Endometrium (tissue), 2 donors: Measurements from ENCODE around the gene MBNL1.

Source experiments
- FAIRE-seq: peaks from 2 replicates; lab custom pipeline; 2012; peaks lifted over from hg19 to GRCh38; lab: Jason Lieb, UNC
- donor health status: control.
- donor health status: control.

MBNL1 gene

GRCh38 chr3:152298393-152299248, 29.9 kb downstream of the MBNL1 start:
- no peak for FAIRE-seq

- FAIRE-seq, result no peak
Measured at GRCh38 chr3:152299249-152299976, 30.7 kb downstream of the MBNL1 start.

DNA sequence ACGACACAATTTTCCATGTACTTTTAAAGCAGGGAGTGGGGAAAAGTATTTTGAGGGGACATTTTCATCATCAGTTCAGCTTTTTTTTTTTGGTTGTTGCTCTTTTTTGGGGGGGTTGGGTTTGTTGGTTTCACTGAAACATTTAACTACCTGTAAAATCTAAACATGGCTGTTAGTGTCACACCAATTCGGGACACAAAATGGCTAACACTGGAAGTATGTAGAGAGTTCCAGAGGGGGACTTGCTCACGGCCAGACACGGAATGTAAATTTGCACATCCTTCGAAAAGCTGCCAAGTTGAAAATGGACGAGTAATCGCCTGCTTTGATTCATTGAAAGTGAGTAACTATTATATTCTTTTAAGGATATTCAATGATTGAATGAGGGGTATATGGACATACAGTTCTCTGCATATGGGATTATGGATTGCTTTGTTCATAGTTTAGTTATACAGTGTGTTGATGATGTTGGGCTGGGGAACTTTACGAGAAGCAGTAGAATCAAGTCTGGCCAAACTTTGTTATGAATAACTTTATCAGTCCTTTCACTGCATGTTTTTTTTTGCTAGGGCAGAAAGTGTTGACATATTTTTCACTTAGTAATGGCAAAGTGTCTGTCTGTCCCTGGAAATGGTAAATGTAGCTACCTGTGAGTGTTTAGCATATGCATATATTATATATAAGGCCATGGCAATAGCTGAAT, 31.5 kb downstream of the MBNL1 start:
- FAIRE-seq, result no peak

GRCh38 chr3:152301745-152302181, 33.0 kb downstream of the MBNL1 start:
- no peak for FAIRE-seq

DNA sequence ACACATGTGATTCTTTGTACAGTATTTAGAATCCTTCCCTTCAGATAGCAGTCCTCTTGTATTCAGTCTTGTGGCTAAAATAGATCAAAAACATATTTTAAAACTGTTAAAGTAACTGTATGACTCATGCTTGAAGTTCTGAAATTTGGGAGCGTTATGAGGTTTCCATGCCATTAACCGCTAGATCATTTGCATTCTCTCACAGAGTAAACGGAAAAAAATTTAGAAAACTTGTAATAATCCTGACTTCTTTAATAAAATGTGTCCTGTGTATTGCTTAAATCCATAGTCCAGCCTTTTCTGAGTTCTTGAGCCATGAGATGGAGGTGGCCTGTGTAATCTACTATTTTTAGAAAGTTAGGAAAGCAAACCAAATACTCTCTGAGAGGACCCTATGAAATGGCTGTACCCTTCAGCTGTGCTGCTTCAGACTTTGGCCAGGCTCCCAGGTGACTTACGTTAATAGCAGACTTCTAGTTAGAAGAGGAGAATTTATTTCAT, 33.8 kb downstream of the MBNL1 start:
- FAIRE-seq, result no peak

DNA sequence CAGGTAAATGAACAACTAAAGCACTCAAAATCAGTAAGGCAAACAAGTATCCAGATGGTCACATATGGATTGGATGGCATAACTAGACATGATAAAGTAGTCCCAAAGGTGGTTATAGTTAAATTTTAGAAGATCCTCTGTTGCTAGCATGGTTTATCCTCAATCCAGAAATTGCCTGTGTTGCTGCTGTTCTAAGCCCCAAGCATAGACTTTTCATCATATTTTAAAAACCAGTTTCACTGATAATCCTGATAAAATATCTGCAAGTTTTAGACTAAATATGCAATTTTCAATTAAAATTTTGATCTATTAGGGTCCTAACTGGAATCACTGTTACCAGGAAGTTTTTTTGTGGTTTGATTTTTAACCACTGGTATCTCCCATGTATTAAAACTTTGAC, 35.4 kb downstream of the MBNL1 start:
- FAIRE-seq, result no peak

DNA sequence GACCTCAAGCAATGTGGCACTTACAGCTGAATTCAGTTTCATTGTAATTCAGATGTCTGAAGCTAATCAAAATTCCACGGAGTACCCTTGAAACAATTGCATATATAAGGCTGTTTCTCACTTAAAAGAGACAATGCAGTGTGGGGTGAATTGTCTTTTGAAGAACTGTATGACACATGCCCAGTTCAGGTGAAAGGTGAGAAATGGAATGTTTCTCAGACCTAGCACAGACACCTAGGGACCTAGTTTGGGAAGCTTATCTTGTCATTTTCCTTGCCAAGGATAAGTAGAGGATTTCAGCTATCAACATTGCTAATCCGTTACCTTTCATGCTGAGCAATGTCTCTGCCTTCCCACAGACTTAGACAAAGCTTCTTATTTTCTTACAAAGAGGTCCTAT, 36.3 kb downstream of the MBNL1 start:
- no peak for FAIRE-seq

- no peak for FAIRE-seq
Measured at GRCh38 chr3:152307829-152308474, 39.2 kb downstream of the MBNL1 start.

DNA sequence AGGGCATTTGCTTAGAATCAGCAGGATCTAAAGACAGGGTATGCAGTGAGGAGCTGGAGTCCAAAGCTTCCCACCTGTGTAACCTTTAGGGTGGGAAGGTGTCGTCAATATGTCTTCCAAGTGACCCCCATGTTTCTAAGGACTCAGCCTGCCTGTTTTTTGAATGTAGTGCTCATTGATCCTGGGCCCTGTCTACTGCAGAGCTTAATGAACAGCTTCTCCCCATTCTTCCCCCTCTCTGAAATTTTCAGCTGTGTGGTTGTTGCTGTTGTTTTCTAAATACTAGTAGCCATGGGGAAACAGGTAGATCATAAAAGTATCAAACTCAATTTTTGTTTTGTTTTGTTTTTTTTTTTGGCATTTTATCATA, 39.7 kb downstream of the MBNL1 start:
- FAIRE-seq, result no peak

- FAIRE-seq, result no peak
Measured at GRCh38 chr3:152309031-152309430, 40.3 kb downstream of the MBNL1 start.

DNA sequence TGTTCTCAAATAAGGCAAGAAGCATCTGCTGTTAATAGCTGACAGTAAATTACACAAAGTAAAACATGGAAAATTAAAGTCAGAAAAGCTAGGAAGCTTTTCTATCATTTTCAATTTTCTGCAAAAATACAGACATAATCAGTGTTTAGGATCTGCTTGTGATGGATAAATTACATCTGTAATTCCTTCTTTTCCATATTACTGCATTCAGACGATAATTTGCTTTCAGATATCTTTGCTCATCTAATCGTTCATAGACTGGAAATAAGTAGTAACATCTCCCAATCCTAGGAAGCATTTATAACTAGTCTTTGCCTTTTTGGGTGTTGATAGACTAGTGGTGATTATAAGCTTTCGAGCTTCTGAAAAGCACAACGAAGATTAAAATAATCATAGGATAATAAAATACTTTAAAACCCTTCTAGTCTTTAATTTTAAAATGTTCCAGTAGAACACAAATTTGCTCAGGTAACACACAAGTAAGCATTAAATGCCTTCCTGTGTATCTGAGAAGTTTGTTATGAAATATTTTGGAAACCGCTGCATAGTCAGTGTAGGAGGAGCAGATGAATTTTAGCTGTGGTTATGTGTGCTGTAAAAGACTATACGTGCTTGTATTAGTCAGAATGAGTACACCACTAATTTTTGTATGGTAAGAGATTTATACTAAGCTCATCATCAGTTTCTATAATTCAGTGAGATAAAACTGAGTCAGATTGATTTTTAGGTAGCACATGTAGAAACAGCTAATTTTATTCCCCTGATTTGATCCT, 41.0 kb downstream of the MBNL1 start:
- FAIRE-seq, result peak; percentile 53

GRCh38 chr3:152313430-152313829, 44.7 kb downstream of the MBNL1 start:
- FAIRE-seq, result no peak

DNA sequence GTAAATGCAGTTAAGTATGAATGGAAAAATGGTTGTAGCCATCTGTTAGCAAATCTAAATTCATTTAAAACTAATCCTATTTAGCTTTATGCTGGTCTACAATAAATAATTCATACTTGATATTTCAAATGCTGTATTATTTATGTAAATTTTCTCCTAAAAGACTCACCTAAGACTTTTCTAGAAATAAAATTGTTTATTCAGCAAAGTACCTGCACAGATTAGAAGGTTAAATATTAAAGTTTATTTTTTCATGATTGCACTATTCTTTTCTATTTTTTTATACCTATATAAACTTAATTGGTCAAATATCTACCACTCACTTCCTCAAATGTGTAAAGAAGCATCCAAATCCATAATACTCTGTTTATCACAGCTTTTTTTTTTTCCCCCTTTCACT, 45.2 kb downstream of the MBNL1 start:
- peak; percentile 41 for FAIRE-seq

DNA sequence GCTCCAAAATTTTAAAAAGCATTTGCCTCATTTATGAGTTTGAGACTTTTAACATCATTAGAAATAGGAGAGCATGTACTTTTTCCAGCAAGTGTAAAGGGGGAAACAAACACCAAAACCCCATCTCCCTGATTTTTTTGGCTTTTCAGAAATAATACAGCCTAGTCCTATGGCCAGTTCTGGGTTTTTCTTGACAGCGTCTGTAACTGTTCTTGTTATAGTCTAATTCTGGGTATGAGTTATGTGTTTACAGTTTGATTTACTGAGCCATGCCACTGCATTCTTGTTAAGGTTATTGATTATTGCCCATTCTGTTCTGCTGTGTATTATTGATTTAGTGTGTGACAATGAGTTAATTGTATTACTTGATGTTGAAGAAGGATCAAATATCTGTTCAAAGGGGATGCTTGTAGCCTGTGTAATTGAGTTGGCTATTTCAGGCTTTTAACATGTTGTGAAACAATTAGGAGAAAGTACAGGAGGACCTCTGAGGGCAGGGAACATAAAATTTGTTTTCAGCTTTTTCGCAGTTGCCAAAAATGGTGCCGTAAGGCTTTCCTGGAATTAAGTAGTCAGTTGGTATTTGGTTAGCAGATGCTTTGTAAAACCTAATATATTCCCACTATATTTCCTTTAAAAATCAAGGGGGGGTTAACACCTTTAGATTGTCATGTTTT, 46.1 kb downstream of the MBNL1 start:
- no peak for FAIRE-seq

DNA sequence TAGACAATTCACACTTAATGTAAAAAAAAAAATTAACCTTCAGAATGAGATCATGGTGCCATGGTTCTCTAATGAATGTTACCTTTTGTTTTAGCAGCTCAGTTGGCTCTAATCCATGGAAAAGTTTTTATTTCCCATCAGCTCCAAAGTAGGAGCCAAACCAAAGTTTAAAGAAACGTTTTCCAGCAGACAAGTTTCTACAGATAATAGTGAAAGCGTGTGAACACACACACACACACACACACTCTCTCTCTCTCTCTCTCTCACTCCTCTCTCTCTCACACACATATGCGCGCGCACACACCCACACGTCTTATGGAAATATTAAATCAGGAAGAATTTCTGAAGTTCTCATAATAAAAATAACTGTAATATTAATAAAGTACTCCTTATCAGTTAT, 46.9 kb downstream of the MBNL1 start:
- FAIRE-seq, result no peak

GRCh38 chr3:152316318-152316717, 47.6 kb downstream of the MBNL1 start:
- no peak for FAIRE-seq

DNA sequence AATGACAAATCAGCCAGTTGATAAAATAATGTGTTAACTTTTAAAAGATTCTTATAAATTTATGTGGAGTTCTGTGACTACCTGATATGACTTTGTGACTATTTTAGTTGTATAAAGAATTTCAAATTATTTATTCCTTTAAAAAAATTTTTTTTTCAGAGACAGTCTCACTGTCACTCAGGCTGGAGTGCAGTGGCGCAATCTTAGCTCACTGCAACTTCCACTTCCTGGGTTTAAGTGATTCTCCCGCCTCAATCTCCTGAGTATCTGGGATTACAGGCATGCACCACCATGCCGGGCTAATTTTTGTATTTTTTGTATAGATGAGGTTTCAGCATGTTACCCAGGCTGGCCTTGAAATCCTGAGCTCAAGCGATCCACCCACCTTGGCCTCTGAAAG, 48.5 kb downstream of the MBNL1 start:
- no peak for FAIRE-seq

DNA sequence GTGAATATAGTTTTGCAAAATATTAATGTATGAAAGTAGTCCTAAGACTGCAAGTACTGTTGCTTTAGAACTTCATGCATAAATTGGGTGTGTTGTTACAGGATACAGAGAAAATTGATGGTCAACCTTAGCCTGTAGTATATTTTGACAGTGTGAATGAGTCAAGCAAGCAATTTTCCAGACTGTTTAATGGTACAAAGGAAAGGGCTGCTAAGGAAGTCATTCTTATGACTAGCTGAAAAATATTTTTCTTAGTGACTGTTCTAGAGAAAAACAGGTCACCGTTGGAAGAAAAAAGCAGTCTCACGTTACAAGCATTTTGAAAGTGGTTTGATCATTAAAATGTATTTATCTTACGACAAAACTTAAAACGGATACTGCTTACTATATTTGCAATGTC, 49.2 kb downstream of the MBNL1 start:
- peak; percentile 61 for FAIRE-seq

DNA sequence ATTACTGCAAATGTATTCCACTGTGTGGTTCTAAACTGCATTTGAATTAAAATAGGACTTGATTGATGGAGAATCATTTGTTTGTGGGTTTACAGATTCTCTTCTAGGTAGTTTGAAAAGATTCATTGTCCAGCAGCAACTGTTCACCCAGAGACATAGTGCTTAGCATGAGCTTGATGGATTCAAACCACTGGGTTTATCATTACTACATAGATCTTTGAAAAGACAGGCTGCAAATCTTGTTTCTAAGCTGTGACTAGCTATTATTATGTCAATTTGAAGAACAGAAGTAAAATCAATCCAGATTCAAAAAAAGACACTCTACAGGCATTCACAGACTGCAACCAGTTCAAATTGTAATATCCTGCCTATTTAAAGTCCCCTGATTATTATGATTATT, 49.8 kb downstream of the MBNL1 start:
- FAIRE-seq, result no peak

DNA sequence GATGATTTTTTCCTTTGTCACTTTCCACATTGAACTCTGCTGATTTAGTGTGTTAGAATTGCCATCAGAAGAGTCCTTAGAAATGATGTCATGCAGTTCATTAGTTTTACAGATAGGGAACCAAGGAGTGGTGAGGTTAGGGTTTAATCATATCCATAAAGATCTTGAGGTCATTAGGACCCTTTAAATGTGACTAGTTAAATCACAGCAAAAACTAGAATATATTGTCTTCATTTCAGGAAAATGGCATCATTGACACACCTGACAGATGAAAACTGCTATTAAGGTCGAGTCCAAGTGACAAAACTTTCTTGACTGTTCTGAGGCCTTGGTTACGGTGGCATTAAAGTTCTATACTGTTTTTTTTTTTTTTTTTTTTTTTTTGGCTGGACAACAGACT, 50.5 kb downstream of the MBNL1 start:
- no peak for FAIRE-seq
